SKM-1 (cell line): Measurements from ENCODE around the gene LGALS9.

Experiments
- DNase-seq: peaks from one replicate; lab custom pipeline; 2025; ENCODE audit not compliant: unreplicated experiment; lab: John Stamatoyannopoulos, UW

The LGALS9 gene

GRCh38 chr17:27602721-27603420 is 28.1 kb upstream of the LGALS9 start:
- DNase-seq, result peak; percentile 43

GRCh38 chr17:27603421-27603770 is 27.6 kb upstream of the LGALS9 start:
- DNase-seq, result no peak

- DNase-seq, result no peak
Measured at GRCh38 chr17:27603880-27604794, 26.9 kb upstream of the LGALS9 start.

GRCh38 chr17:27605409-27605808 is 25.6 kb upstream of the LGALS9 start:
- DNase-seq, result no peak

- DNase-seq, result no peak
Measured at GRCh38 chr17:27607521-27608091, 23.4 kb upstream of the LGALS9 start.

GRCh38 chr17:27608328-27609230 is 22.4 kb upstream of the LGALS9 start:
- no peak for DNase-seq

- peak; percentile 3 for DNase-seq
Measured at GRCh38 chr17:27609611-27610303, 21.2 kb upstream of the LGALS9 start.

GRCh38 chr17:27610304-27610677 is 20.7 kb upstream of the LGALS9 start:
- no peak for DNase-seq

GRCh38 chr17:27612160-27612770 is 18.7 kb upstream of the LGALS9 start:
- DNase-seq, result no peak

GRCh38 chr17:27613433-27613832 is 17.6 kb upstream of the LGALS9 start:
- DNase-seq, result no peak

GRCh38 chr17:27615121-27615520 is 15.9 kb upstream of the LGALS9 start:
- DNase-seq, result no peak

GRCh38 chr17:27616414-27616813 is 14.6 kb upstream of the LGALS9 start:
- no peak for DNase-seq

GRCh38 chr17:27618417-27618816 is 12.6 kb upstream of the LGALS9 start:
- no peak for DNase-seq

- DNase-seq, result no peak
Measured at GRCh38 chr17:27620721-27621120, 10.3 kb upstream of the LGALS9 start.

GRCh38 chr17:27621536-27621935 is 9.5 kb upstream of the LGALS9 start:
- DNase-seq, result no peak

- no peak for DNase-seq
Measured at GRCh38 chr17:27621942-27622559, 8.9 kb upstream of the LGALS9 start.

- DNase-seq, result no peak
Measured at GRCh38 chr17:27622986-27623385, 8.0 kb upstream of the LGALS9 start.

GRCh38 chr17:27623614-27624013 is 7.4 kb upstream of the LGALS9 start:
- no peak for DNase-seq

- no peak for DNase-seq
Measured at GRCh38 chr17:27624539-27624938, 6.4 kb upstream of the LGALS9 start.

- DNase-seq, result no peak
Measured at GRCh38 chr17:27625856-27626255, 5.1 kb upstream of the LGALS9 start.
